HepG2 (cell line): Measurements from ENCODE around the gene WDR31. TPM values are rescaled to one million over a fixed set of nuclear protein-coding genes. Genes with fewer than 3 reads are reported as not detected.

ENCODE experiments used
- ATAC-seq: fragments of 200-7000 bp; cut with Tn5 transposase; 3 replicates; pipeline ENCODE4 v1.9.1; 2020; ENCODE audit warnings: mild to moderate bottlenecking, moderate library complexity
- BruUV-seq: library from RNA; stranded (reverse); fragments of 400-500 nt; replicated peaks from 2 replicates; lab custom pipeline; 2021; lab: Mats Ljungman, UMichigan
- CTCF ChIA-PET: fragments of 300-600 bp; formaldehyde crosslinking; extraction: SDS; loops from one replicate; lab custom pipeline; 2021; ENCODE audit warnings: low total read pairs, inconsistent platforms, low intra/inter-chr PET ratio; lab: Yijun Ruan, JAX
- POLR2A ChIA-PET: fragments of 350-600 bp; sonication (Branson Sonifier 250); formaldehyde crosslinking; loops from one replicate; lab custom pipeline; 2020; ENCODE audit warnings: antibody characterized with exemption, inconsistent platforms; lab: Yijun Ruan, JAX
- DNase-seq: peaks from one replicate; pipeline ENCODE4 v3.0.0-alpha.2; 2015; ENCODE audit warnings: low spot score
- FAIRE-seq: peaks from 3 replicates; lab custom pipeline; 2011; peaks lifted over from hg19 to GRCh38; lab: Jason Lieb, UNC
- H2AFZ ChIP-seq: one replicate; pipeline ENCODE4 v1.6.1; 2011; ENCODE audit warnings: low read length, inconsistent platforms
- H3K27ac ChIP-seq: fragments of 300-600 bp; 3 replicates; pipeline ENCODE4 v1.8.0; 2011; ENCODE audit warnings: mixed run types, mild to moderate bottlenecking, mixed read lengths, low read length, inconsistent platforms; ENCODE audit not compliant: insufficient read depth; ENCODE audit errors: extremely low read length
- H3K27me3 ChIP-seq, 2 experiments: fragments of 200-600 bp in 1 of 2; 2 replicates in 1 of 2; 3 replicates in 1 of 2; pipeline versions ENCODE4 v1.6.0 to v1.8.0; 2011; ENCODE audit warnings: low read length in 2 of 2, mild to moderate bottlenecking in 2 of 2, moderate library complexity in 2 of 2, inconsistent platforms in 1 of 2; ENCODE audit not compliant: insufficient read depth in 2 of 2, control insufficient read depth in 1 of 2
- H3K36me3 ChIP-seq, 2 experiments: fragments of 200-600 bp in 1 of 2; replicated peaks in 1 of 2; 2 replicates in 1 of 2; 3 replicates in 1 of 2; pipeline versions ENCODE4 v1.5.1 to v1.8.0; 2011; ENCODE audit warnings: low read length in 2 of 2, inconsistent platforms in 1 of 2; ENCODE audit not compliant: insufficient read depth in 2 of 2, control insufficient read depth in 1 of 2
- H3K4me1 ChIP-seq: 2 replicates; pipeline ENCODE4 v1.5.1; 2012; ENCODE audit warnings: low read length, inconsistent platforms; ENCODE audit not compliant: insufficient read depth
- H3K4me2 ChIP-seq: 2 replicates; pipeline ENCODE4 v1.6.0; 2011; ENCODE audit warnings: low read depth, low read length, inconsistent platforms
- H3K4me3 ChIP-seq, 3 experiments: fragments of 200-600 bp in 1 of 3; sonication (generic), shearing (Covaris generic) in 1 of 3; replicated peaks in 1 of 3; 2 replicates each; pipeline ENCODE4 v1.5.1; 2011 to 2016; ENCODE audit warnings: low read length in 3 of 3, inconsistent platforms in 2 of 3, low read depth in 2 of 3, mild to moderate bottlenecking in 2 of 3, control low read depth in 1 of 3, mixed read lengths in 1 of 3; ENCODE audit not compliant: insufficient read depth in 1 of 3
- H3K79me2 ChIP-seq: one replicate; pipeline ENCODE4 v1.6.1; 2011; ENCODE audit warnings: low read length, inconsistent platforms; ENCODE audit not compliant: insufficient read depth
- H3K9ac ChIP-seq: 2 replicates; pipeline ENCODE4 v1.6.0; 2011; ENCODE audit warnings: mild to moderate bottlenecking, low read depth, low read length, inconsistent platforms; ENCODE audit not compliant: insufficient read depth
- H3K9me3 ChIP-seq: 2 replicates; pipeline ENCODE4 v1.5.1; 2012; ENCODE audit warnings: mild to moderate bottlenecking, low read length
- H4K20me1 ChIP-seq: 2 replicates; pipeline ENCODE4 v1.6.0; 2011; ENCODE audit warnings: inconsistent platforms, mild to moderate bottlenecking, low read length, moderate library complexity; ENCODE audit not compliant: insufficient read depth
- BHLHE40 ChIP-seq: IDR thresholded peaks from 2 replicates; pipeline ENCODE4 v1.6.1; 2011; ENCODE audit warnings: low read length, improper control_type of control experiment
- FOSL2 ChIP-seq: sonication (generic); formaldehyde crosslinking; IDR thresholded peaks from 2 replicates; pipeline ENCODE4 v1.4.0; 2020; ENCODE audit warnings: missing genetic modification reagents
- GMEB1 ChIP-seq: sonication (generic); formaldehyde crosslinking; IDR thresholded peaks from 2 replicates; pipeline ENCODE4 v1.5.1; 2020; ENCODE audit warnings: missing genetic modification reagents, mild to moderate bottlenecking, borderline replicate concordance
- RARA ChIP-seq: IDR thresholded peaks from 2 replicates; pipeline ENCODE4 v1.6.1; 2016; ENCODE audit warnings: missing genetic modification reagents, missing compliant biosample characterization
- ZBTB10 ChIP-seq: sonication (generic); formaldehyde crosslinking; IDR thresholded peaks from 2 replicates; pipeline ENCODE4 v1.4.0; 2020; ENCODE audit warnings: missing genetic modification reagents, borderline replicate concordance
- ZBTB42 ChIP-seq: sonication (generic); formaldehyde crosslinking; IDR thresholded peaks from 2 replicates; pipeline ENCODE4 v1.5.0; 2020; ENCODE audit warnings: mild to moderate bottlenecking, missing genetic modification reagents
- ZNF230 ChIP-seq: sonication (generic); formaldehyde crosslinking; IDR thresholded peaks from 2 replicates; pipeline ENCODE4 v1.4.0; 2020; ENCODE audit warnings: mild to moderate bottlenecking, missing genetic modification reagents
- ZNF343 ChIP-seq: sonication (generic); formaldehyde crosslinking; IDR thresholded peaks from 2 replicates; pipeline ENCODE4 v1.4.0; 2020; ENCODE audit warnings: mild to moderate bottlenecking, missing genetic modification reagents
- WGBS: methylation state at CpG from one replicate; pipeline ENCODE4 v1.1.6; 2017; ENCODE audit warnings: low lambda C conversion rate; 5-methylcytosine and 5-hydroxymethylcytosine counted together
- in situ Hi-C: cut with HindIII; loops from 2 replicates; pipeline ENCODE4 v1.10.0; 2017; ENCODE audit warnings: low pct_unique_long_range_greater_than_20kb; ENCODE audit not compliant: extremely low pct_ligation_motif_present
- intact Hi-C: fragments of 100-400 bp; cut with micrococcal nuclease; formaldehyde crosslinking; loops from one replicate; pipeline ENCODE4 v1.10.0; 2022; ENCODE audit not compliant: unreplicated experiment
- polyA plus RNA-seq, 8 experiments: library from polyadenylated mRNA; depleted of rRNA in 3 of 8; stranded (reverse) in 7 of 8; unstranded in 1 of 8; fragments of >200 nt; fragmentation: Illumina TruSeq in 4 of 8; extraction: Trizol in 4 of 8; gene quantifications; 2 replicates each; pipeline versions ENCODE4 v1.2.1 to v1.2.3, GENCODE V29; 2011 to 2016; ENCODE audit warnings: low read depth in 4 of 8, missing spikeins in 1 of 8, mixed read lengths in 1 of 8; ENCODE audit not compliant: insufficient read depth in 1 of 8
- total RNA-seq, 5 experiments: library from RNA; depleted of rRNA; stranded (reverse); fragments of >200 nt; fragmentation: Illumina TruSeq; extraction: Trizol; gene quantifications; 2 replicates each; pipeline ENCODE4 v1.2.3, GENCODE V29; 2016; ENCODE audit warnings: low read depth in 1 of 5

Gene WDR31
- total and polyA plus RNA-seq, 2 of the 13 experiments (the other 11 are each of a cell fraction or from before 2014, with no cell fraction given): 0.33 to 1.7 TPM

GRCh38 chr9:113313261-113313660, 26.8 kb downstream of the WDR31 start (continued):
- no peak for TF ChIP-seq ZBTB10
- no peak for TF ChIP-seq ZBTB42 (CRISPR knock-in tag)
- no peak for TF ChIP-seq FOSL2 (CRISPR knock-in tag)
- no peak for TF ChIP-seq ZNF343
- no peak for TF ChIP-seq RARA (CRISPR knock-in tag)
- TF ChIP-seq ZNF230 (CRISPR knock-in tag): no peak

- 0 out of 5 replicates have a peak, but pooled peaks cover 0 to 1% of the 10 kb centered on the region in 2 experiments for H3K27me3 ChIP-seq
- no peak for FAIRE-seq
These were observed 28.1 kb downstream of the WDR31 start for GRCh38 chr9:113311961-113312360.

More at GRCh38 chr9:113311961-113312360, 28.1 kb downstream of the WDR31 start:
- intact Hi-C loops (loop anchor here (5.0 to 10.0 kb wide), 2 partner anchors 35 to 1947 kb away; partner anchors contain the start of gene BSPRY), in situ Hi-C loops (no loop called here)
- no peak for DNase-seq
- Histone ChIP-seq H2AFZ (no peak overlapping the region), H3K9me3 (no peaks in the 10 kb centered on the region), H3K36me3 (no peaks in the 10 kb centered on the region), H3K79me2 (no peaks in the 10 kb centered on the region), H3K4me2 (no peak overlapping the region), H3K9ac (no peak overlapping the region), H4K20me1 (no peaks in the 10 kb centered on the region), H3K4me3 (no peak overlapping the region), H3K27ac (no peak overlapping the region), H3K4me1 (peaks cover 10% of the 10 kb centered on the region)
- WGBS: 42% methylated on average over 3 of the region's 3 CpGs
- ChIA-PET CTCF (no interaction called here), POLR2A (interaction anchor here (1.1 kb wide), 1 partner anchor 28 kb away, joined by 3 read pairs; the partner anchor contains the start of gene WDR31)
- ATAC-seq: no peak
- TF ChIP-seq BHLHE40 (no peak), GMEB1 (no peak)
- BruUV-seq: no TSS peak
